Iris pigment epithelial cell (primary cell): ENCODE measurements around the gene FAM186B.

Experiments
- DNase-seq: peaks from one replicate; pipeline ENCODE4 v3.0.0-alpha.2; 2011; ENCODE audit warnings: low read depth

The FAM186B gene

DNA sequence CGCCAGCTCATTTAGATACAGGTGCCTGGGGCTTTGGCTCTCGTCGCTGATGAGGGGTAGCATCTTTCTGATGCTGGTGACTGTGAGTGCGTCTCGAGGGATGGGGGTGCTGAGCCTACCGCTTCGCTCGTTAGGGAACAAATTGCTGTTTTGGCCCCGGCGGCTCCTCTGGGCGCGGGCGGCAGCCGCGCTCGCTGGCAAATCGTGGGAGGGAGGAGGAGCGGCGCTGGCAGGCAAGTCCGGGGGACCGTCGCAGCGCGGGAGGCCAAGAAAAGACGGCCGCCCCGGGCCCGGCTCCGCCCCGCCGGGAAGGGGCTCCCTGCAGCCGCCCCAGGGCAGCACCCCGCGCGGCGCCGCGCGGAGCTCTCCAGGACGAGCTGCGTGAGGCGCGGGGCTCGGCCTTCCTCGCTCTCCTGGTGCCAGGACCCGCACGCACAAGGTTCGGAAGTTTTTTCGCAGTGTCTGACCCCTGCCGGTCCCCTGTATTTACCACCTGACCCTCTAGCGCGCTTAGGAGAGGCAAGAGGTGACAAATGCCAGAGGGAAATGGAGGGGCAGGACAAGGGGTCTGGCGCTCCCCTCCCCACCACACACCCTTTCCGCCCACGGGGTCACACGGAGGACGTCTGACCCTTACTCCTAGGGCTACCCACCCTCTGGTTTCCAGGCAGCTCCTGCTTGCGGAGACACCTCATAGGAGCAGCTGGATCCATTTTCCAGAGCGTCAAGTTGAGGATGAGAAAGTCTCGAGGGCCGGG lies 67.5 kb downstream of the FAM186B start:
- no peak for DNase-seq
